ENCODE data around the gene DCAF12. TPM values are rescaled to one million over a fixed set of nuclear protein-coding genes. Genes with fewer than 3 reads are reported as not detected.

DCAF12 gene
- total RNA-seq, 3 donors from 2014 or later (not counting 1 experiment from before 2014, with no cell fraction given): 14.9 to 24.3 (median 21.3) TPM

GRCh38 chr9:34158362-34158869, 31.9 kb upstream of the DCAF12 start:
- no peaks in the 10 kb centered on the region for H3K27me3 ChIP-seq (ENCODE audit: control insufficient read depth, insufficient read depth, low read length)
- intact Hi-C loops (cut with micrococcal nuclease): no loop called here
- no peak for DNase-seq
- no peaks in the 10 kb centered on the region for H3K36me3 ChIP-seq (ENCODE audit: control insufficient read depth, insufficient read depth, low read length)
- H3K4me1 Mint-ChIP-seq: peaks cover 0 to 10% of the 10 kb centered on the region in 2 donors
- TF ChIP-seq CTCF (IDR thresholded peaks at IDR 0.05): no peak
- no peaks in the 10 kb centered on the region for H3K4me1 ChIP-seq (ENCODE audit: control insufficient read depth, insufficient read depth, low read length)
- peaks cover 0 to 2% of the 10 kb centered on the region in 2 donors for H3K27me3 Mint-ChIP-seq (ENCODE audit: low read depth in 2 of 2)
- no peak for ATAC-seq
- H3K4me3 Mint-ChIP-seq: no peak overlapping the region
- H3K27ac Mint-ChIP-seq: no peak overlapping the region
- no peak overlapping the region for H3K27ac ChIP-seq (ENCODE audit: low read length)
- H3K4me3 ChIP-seq (ENCODE audit: low read length): no peak overlapping the region
- 87% methylated on average over 6 of the region's 6 CpGs for WGBS (ENCODE audit: insufficient coverage)
- H3K9me3 Mint-ChIP-seq: no peaks in the 10 kb centered on the region
- no peaks in the 10 kb centered on the region for H3K36me3 Mint-ChIP-seq
- H3K9me3 ChIP-seq (ENCODE audit: control insufficient read depth, insufficient read depth, low read length): no peaks in the 10 kb centered on the region

DNA sequence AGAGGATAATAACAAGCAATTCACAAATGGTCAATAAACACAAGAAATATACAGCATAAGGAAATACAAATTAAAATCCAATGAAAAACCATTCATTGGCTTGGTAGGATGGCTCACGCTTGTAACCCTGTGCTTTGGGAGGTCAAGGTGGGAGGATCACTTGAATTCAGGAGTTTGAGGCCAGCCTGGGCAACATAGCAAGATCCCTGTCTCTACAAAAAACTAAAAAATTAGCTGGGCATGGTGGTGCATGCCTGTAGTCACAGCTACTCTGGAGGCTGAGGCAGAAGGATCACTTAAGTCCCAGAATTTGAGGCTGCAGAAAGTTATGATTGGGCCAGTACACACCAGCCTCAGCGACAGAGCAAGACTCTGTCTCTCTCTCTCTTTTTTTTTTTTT, 31.4 kb upstream of the DCAF12 start:
- no peak overlapping the region for H3K27ac Mint-ChIP-seq
- ATAC-seq: no peak
- Histone ChIP-seq H3K4me3 (ENCODE audit: low read length) (no peak overlapping the region), H3K4me1 (ENCODE audit: control insufficient read depth, insufficient read depth, low read length) (no peaks in the 10 kb centered on the region), H3K9me3 (ENCODE audit: control insufficient read depth, insufficient read depth, low read length) (no peaks in the 10 kb centered on the region), H3K36me3 (ENCODE audit: control insufficient read depth, insufficient read depth, low read length) (no peaks in the 10 kb centered on the region), H3K27ac (ENCODE audit: low read length) (no peak overlapping the region), H3K27me3 (ENCODE audit: control insufficient read depth, insufficient read depth, low read length) (no peaks in the 10 kb centered on the region)
- no peaks in the 10 kb centered on the region for H3K9me3 Mint-ChIP-seq
- DNase-seq: no peak
- TF ChIP-seq CTCF (IDR thresholded peaks at IDR 0.05): no peak
- 88% methylated on average over 2 of the region's 2 CpGs for WGBS (ENCODE audit: insufficient coverage)
- peaks cover 0 to 10% of the 10 kb centered on the region in 2 donors for H3K4me1 Mint-ChIP-seq
- intact Hi-C loops (cut with micrococcal nuclease): no loop called here
- H3K27me3 Mint-ChIP-seq (ENCODE audit: low read depth in 2 of 2): peaks cover 0 to 2% of the 10 kb centered on the region in 2 donors
- no peaks in the 10 kb centered on the region for H3K36me3 Mint-ChIP-seq
- no peak overlapping the region for H3K4me3 Mint-ChIP-seq

- H3K4me1 Mint-ChIP-seq: peaks cover 0 to 10% of the 10 kb centered on the region in 2 donors
Measured at GRCh38 chr9:34157318-34157717, 30.8 kb upstream of the DCAF12 start.

More at GRCh38 chr9:34157318-34157717, 30.8 kb upstream of the DCAF12 start:
- H3K9me3 Mint-ChIP-seq: no peaks in the 10 kb centered on the region
- intact Hi-C loops (cut with micrococcal nuclease): no loop called here
- ATAC-seq (no peak), DNase-seq (no peak)
- peaks cover 0 to 2% of the 10 kb centered on the region in 2 donors for H3K27me3 Mint-ChIP-seq (ENCODE audit: low read depth in 2 of 2)
- Histone ChIP-seq H3K36me3 (ENCODE audit: control insufficient read depth, insufficient read depth, low read length) (no peaks in the 10 kb centered on the region), H3K27me3 (ENCODE audit: control insufficient read depth, insufficient read depth, low read length) (no peaks in the 10 kb centered on the region), H3K9me3 (ENCODE audit: control insufficient read depth, insufficient read depth, low read length) (no peaks in the 10 kb centered on the region), H3K4me1 (ENCODE audit: control insufficient read depth, insufficient read depth, low read length) (no peaks in the 10 kb centered on the region), H3K27ac (ENCODE audit: low read length) (no peak overlapping the region), H3K4me3 (ENCODE audit: low read length) (no peak overlapping the region)
- no peak overlapping the region for H3K27ac Mint-ChIP-seq
- TF ChIP-seq CTCF (IDR thresholded peaks at IDR 0.05): no peak
- no peak overlapping the region for H3K4me3 Mint-ChIP-seq
- no peaks in the 10 kb centered on the region for H3K36me3 Mint-ChIP-seq
